Measurements from ENCODE around the gene SORL1-AS1.
A peak's percentile ranks its signal among the peaks of the same experiment; 100 is the strongest.
"Not testable (repeated sequence)": the region's sequence is repeated elsewhere in the genome, so short reads cannot be mapped to it uniquely, and the experiment has no call there.

The SORL1-AS1 gene

DNA sequence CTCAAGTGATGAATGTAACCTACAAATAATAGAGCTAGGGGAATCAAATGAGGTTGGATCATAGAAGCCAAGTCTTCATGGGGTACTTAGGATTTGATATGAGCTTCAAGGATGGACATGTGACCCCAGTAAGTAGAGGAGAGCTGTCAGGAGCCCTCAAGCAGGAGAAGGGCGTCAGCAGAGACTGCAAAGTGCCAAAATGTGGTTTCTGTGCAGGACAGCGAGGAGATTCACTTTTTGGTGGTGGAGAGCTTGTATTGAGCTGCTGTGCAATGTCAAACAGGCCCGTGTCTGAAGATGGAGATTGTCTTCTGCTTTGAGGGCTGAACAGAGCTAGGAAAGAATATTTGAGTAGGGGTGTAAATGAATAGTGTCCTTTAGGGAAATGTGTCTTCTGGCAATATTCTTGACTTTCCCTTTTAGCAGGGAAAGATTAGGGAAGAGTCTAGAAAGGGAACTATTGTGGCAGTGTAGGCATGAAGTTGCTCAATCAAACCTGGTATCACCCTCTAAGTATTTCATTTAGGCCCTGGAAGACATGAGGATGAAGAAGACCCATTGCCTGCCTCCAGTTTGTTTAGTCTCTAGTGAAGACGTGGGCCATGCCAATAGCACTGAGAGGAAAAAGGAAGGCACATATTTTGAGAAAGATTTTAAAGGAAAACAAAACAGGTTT is 31.2 kb upstream of the SORL1-AS1 start:
- DNase-seq, result no peak
- intact Hi-C loops (cut with micrococcal nuclease), result loop anchor here (2.0 kb wide), 2 partner anchors 55 to 73 kb away; no protein-coding TSS in a partner anchor
- H3K27me3 Mint-ChIP-seq (ENCODE audit: low read depth), result no peaks in the 10 kb centered on the region
- H3K36me3 Mint-ChIP-seq (ENCODE audit: low read depth), result peaks cover 28% of the 10 kb centered on the region
- H3K4me1 Mint-ChIP-seq (ENCODE audit: low read depth), result peaks cover 41% of the 10 kb centered on the region
- no peak overlapping the region for H3K4me3 Mint-ChIP-seq
- no peaks in the 10 kb centered on the region for H3K9me3 Mint-ChIP-seq
- peak overlapping the region; percentile 98 for H3K27ac Mint-ChIP-seq
- CTCF ChIA-PET, result interaction anchor here (0.6 to 2.0 kb wide), 10 partner anchors 9 to 325 kb away, joined by 3 to 7 read pairs (median 4); partner anchors contain the start of gene SORL1

DNA sequence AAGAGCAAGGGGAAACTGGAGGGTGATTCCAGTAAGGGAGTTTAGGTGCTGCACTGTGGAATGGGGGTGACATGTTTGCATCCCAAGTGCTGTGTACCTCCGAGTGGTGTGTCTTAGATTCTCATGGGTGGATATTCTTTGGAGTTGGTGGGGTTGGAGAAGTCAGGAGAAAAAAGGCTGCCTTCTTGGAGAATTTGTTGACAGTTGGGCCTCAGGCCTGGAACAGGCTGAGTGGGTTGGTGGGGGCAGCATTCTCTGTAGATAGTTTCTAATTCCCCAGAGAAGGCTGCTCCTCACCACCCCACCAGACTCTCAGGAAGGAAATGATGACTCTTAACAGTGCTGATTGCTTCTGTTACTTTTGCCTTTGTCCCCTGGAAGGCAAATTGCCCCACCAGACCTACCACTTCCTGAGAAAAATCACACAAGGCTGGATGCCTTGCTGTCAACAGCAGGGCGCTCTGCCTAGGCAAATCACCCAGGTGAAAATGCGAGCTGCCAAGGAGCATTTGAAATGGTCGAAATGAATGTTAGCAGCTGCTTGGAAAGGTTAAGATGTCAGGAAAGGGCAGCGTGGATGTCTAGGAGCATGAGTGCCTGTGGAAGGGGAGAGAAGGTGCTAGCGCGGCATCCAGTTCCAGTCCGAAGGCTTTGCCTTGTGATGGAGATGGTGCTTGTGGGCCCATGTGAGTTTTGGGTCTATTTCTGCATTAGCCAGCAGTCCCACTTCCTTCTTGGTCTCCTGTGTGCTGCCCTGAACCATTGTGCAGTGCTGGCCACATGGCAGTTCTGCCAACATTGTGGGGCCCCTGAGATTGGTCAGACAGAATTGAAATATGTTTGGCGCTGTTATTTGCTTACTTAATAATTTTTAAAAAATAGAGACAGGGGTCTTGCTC is 29.7 kb upstream of the SORL1-AS1 start:
- Mint-ChIP-seq H3K27ac (peak overlapping the region; percentile 98), H3K27me3 (ENCODE audit: low read depth) (no peaks in the 10 kb centered on the region), H3K9me3 (no peaks in the 10 kb centered on the region), H3K4me3 (peak overlapping the region; percentile 88), H3K36me3 (ENCODE audit: low read depth) (peaks cover 26% of the 10 kb centered on the region), H3K4me1 (ENCODE audit: low read depth) (peaks cover 39% of the 10 kb centered on the region)
- CTCF ChIA-PET, result interaction anchor here (0.7 to 2.0 kb wide), 8 partner anchors 10 to 61 kb away, joined by 3 to 7 read pairs (median 4); partner anchors contain the start of gene SORL1
- peak; percentile 80 for DNase-seq
- intact Hi-C loops (cut with micrococcal nuclease), result loop anchor here (1.0 to 2.0 kb wide), 6 partner anchors 12 to 72 kb away; partner anchors contain the start of genes SORL1 and SORL1-AS1

DNA sequence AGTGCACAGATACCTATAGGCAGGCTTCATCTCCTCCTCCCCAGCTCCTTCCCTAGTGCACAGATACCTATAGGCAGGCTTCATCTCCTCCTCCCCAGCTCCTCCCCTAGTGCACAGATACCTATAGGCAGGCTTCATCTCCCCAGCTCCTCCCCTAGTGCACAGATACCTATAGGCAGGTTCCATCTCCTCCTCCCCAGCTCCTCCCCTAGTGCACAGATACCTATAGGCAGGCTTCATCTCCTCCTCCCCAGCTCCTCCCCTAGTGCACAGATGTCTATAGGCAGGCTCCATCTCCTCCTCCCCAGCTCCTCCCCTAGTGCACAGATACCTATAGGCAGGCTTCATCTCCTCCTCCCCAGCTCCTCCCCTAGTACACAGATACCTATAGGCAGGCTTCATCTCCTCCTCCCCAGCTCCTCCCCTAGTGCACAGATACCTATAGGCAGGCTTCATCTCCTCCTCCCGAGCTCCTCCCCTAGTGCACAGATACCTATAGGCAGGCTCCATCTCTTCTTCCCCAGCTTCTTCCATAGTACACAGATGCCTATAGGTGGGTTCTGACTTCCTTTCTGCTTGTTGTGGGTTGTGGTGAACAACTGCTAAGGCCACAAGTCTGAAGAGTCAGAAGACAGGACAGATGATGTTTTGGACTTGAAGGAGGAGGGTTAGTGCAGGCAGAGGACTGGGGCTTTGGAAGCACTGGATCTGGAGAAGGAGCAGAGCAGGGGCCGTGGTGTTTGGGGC is 28.9 kb upstream of the SORL1-AS1 start:
- CTCF ChIA-PET, result interaction anchor here (0.7 to 1.4 kb wide), 9 partner anchors 12 to 106 kb away, joined by 3 to 7 read pairs (median 3); partner anchors contain the start of gene SORL1-AS1

DNA sequence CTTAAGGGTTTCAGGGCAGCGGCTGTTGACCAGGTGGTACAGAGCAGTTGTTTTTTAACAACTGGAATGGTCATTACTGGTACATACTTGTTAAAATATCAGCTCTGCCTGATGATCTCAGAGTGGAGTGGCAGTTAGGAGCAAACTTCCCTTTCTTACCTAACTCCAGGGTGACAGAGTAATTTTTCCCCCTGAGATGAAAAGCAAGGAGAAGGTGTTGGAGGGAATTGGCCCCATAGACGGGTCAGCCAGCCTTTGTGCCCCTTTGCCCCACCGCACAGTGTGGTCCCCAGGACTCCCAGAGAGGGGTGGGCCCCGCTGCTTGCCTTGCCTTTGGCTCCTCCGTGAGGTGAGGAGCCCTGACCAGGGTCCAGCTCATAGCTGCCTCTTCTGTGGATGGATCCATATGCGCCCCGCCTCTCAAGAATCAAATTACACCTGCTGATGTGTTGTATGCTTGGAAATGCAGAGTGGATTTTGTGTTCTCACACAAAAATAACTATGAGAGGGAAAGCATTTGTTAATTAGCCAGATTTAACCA is 27.0 kb upstream of the SORL1-AS1 start:
- Mint-ChIP-seq H3K9me3 (no peaks in the 10 kb centered on the region), H3K4me3 (no peak overlapping the region), H3K36me3 (ENCODE audit: low read depth) (peaks cover 20% of the 10 kb centered on the region), H3K4me1 (ENCODE audit: low read depth) (peaks cover 54% of the 10 kb centered on the region), H3K27me3 (ENCODE audit: low read depth) (no peaks in the 10 kb centered on the region), H3K27ac (no peak overlapping the region)
- no peak for DNase-seq
- CTCF ChIA-PET, result no interaction called here
- intact Hi-C loops (cut with micrococcal nuclease), result no loop called here

More for the DNA sequence above, 28.9 kb upstream of the SORL1-AS1 start:
- H3K4me1 Mint-ChIP-seq (ENCODE audit: low read depth), result peaks cover 41% of the 10 kb centered on the region
- H3K36me3 Mint-ChIP-seq (ENCODE audit: low read depth), result peaks cover 23% of the 10 kb centered on the region
- H3K27ac Mint-ChIP-seq, result peak overlapping the region; percentile 98
- peak overlapping the region; percentile 88 for H3K4me3 Mint-ChIP-seq
- not testable (repeated sequence) for H3K27me3 Mint-ChIP-seq (ENCODE audit: low read depth); H3K9me3 Mint-ChIP-seq
- DNase-seq, result peak; percentile 77
- intact Hi-C loops (cut with micrococcal nuclease), result loop anchor here (1.0 to 2.0 kb wide), 7 partner anchors 8 to 71 kb away; partner anchors contain the start of genes SORL1 and SORL1-AS1

DNA sequence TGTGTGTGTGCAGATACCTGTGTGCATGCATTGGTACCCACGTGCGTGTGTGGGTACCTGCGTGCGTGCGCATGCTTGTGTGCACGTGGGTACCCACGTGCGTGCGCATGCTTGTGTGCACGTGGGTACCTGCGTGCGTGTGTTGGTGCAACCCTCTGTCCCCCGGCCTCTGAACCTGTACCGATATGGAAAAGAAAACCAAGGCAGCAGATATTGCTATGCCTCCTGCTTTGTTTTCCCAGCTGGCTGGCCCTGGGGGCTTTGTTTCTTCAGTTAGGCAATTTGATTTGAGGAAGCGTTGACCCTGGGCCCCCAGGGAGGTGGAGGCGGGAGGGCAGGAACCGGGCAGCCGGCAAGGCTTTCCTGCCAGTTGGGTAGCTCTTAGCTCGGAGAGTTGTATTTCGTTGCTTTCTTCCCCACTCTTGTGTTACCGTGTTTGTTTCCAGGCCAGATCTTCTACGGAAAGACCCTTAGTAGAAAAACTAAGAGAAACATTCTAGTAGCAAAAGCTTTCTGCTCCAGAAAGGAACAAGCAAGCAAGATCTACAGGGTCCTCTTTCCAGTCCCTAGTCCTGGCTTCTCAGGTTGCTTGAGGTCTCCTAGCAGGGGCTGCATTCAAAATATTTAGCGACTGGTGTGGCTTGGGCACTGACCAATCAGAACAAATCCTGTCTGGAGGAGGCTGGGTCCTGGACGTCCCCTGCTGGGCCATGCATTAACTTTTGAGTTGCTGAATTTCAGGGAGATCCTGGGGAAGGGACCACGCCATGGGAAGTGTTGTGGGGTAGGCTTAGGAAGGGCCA is 26.3 kb upstream of the SORL1-AS1 start:
- H3K27me3 Mint-ChIP-seq (ENCODE audit: low read depth), result no peaks in the 10 kb centered on the region
- CTCF ChIA-PET, result no interaction called here
- H3K36me3 Mint-ChIP-seq (ENCODE audit: low read depth), result peaks cover 16% of the 10 kb centered on the region
- intact Hi-C loops (cut with micrococcal nuclease), result no loop called here
- H3K27ac Mint-ChIP-seq, result no peak overlapping the region
- DNase-seq, result no peak
- H3K9me3 Mint-ChIP-seq, result no peaks in the 10 kb centered on the region
- peaks cover 57% of the 10 kb centered on the region for H3K4me1 Mint-ChIP-seq (ENCODE audit: low read depth)
- no peak overlapping the region for H3K4me3 Mint-ChIP-seq

DNA sequence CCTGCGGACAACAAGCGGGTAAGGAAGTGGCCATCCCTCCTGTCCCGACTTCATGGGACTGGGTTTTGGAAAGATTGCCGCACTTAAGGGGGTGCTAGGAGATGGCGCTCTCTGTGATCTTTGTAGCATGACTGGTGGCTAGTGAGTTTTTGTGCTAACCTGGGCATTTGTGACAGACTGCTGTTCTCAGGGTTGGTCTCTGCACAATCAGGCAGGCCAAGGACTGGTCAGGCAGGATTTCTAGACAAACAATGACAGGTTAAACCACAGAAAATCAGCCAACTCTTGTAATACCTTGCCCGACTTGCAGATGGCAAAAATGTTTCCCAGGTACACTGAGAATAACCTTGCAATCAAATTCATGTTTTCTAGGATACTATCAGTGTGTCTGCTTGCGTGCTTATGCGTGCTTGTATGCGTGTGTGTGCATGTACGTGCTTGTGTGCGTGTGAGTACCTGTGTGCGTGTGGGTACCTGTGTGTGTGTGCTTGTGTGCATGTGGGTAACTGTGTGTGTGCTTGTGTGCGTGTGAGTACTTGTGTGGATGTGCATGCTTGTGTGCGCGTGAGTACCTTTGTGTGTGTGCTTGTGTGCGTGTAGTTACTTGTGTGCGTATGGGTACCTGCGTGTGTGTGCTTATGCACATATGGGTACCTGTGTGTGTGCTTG is 25.6 kb upstream of the SORL1-AS1 start:
- Mint-ChIP-seq H3K27me3 (ENCODE audit: low read depth) (no peaks in the 10 kb centered on the region), H3K9me3 (no peaks in the 10 kb centered on the region), H3K36me3 (ENCODE audit: low read depth) (peaks cover 12% of the 10 kb centered on the region), H3K4me1 (ENCODE audit: low read depth) (peaks cover 57% of the 10 kb centered on the region), H3K4me3 (no peak overlapping the region), H3K27ac (no peak overlapping the region)
- CTCF ChIA-PET, result interaction anchor here (1.5 kb wide), 1 partner anchor 46 kb away, joined by 6 read pairs; no protein-coding TSS in a partner anchor
- DNase-seq, result no peak
- intact Hi-C loops (cut with micrococcal nuclease), result no loop called here

DNA sequence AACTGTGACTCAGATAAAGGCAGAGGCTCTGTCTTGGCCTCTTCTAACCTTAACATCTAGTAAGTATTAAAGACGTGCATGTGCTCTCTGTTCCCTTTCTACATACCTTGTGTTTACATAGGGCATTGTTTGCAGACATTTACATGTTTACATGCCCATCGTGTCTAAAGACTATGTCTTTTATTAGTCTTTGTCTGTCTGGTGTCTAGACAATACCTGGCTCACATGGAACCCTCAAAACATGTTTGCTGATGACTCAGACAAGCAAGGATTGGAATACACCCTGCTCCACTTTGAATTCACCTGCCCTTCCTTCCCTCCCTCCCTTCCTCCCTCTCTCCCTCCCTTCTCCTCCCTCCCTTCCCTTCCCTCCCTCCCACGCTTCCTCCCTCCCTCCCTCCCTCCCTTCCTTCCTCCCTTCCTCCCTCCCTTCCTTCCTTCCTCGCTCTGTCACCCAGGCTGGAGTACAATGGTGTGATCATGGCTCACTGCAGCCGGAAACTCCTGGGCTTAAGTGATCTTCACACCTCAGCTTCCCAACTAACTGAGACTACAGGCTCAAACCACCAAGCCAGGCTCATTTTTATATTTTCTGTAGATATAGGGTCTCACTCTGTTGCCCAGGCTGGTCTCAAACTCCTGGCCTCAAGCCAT is 23.7 kb upstream of the SORL1-AS1 start:
- no peaks in the 10 kb centered on the region for H3K27me3 Mint-ChIP-seq (ENCODE audit: low read depth)
- H3K4me3 Mint-ChIP-seq, result no peak overlapping the region
- peak overlapping the region; percentile 64 for H3K27ac Mint-ChIP-seq
- no peak for DNase-seq
- CTCF ChIA-PET, result interaction anchor here (1.1 to 1.5 kb wide), 2 partner anchors 13 to 45 kb away, joined by 4 to 6 read pairs; no protein-coding TSS in a partner anchor
- intact Hi-C loops (cut with micrococcal nuclease), result no loop called here
- H3K36me3 Mint-ChIP-seq (ENCODE audit: low read depth), result peaks cover 15% of the 10 kb centered on the region
- peaks cover 60% of the 10 kb centered on the region for H3K4me1 Mint-ChIP-seq (ENCODE audit: low read depth)
- H3K9me3 Mint-ChIP-seq, result no peaks in the 10 kb centered on the region

DNA sequence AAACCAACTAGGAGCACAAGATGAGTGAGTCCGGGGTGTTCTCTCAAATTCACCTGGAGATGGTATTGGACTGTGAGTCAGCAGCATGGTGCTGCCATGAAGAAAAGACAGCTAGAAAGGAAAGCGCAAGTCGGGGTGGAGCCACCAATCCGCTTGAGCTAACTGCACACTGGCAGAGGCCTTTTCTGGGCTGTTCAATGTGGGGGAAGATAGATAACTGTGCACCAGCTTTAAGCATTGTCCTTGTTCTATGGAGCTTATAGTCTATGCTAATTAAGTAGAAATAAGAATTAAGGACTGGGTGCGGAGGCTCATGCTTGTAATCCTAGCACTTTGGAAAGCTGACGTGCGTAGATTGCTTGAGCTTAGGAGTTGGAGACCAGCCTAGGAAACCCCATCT is 21.9 kb upstream of the SORL1-AS1 start:
- peaks cover 23% of the 10 kb centered on the region for H3K36me3 Mint-ChIP-seq (ENCODE audit: low read depth)
- no peak for DNase-seq
- no peaks in the 10 kb centered on the region for H3K9me3 Mint-ChIP-seq
- no peak overlapping the region for H3K4me3 Mint-ChIP-seq
- H3K27me3 Mint-ChIP-seq (ENCODE audit: low read depth), result no peaks in the 10 kb centered on the region
- CTCF ChIA-PET, result interaction anchor here (0.6 to 1.3 kb wide), 3 partner anchors 11 to 156 kb away, joined by 3 to 4 read pairs (median 3); no protein-coding TSS in a partner anchor
- intact Hi-C loops (cut with micrococcal nuclease), result no loop called here
- H3K4me1 Mint-ChIP-seq (ENCODE audit: low read depth), result peaks cover 74% of the 10 kb centered on the region
- peak overlapping the region; percentile 57 for H3K27ac Mint-ChIP-seq

DNA sequence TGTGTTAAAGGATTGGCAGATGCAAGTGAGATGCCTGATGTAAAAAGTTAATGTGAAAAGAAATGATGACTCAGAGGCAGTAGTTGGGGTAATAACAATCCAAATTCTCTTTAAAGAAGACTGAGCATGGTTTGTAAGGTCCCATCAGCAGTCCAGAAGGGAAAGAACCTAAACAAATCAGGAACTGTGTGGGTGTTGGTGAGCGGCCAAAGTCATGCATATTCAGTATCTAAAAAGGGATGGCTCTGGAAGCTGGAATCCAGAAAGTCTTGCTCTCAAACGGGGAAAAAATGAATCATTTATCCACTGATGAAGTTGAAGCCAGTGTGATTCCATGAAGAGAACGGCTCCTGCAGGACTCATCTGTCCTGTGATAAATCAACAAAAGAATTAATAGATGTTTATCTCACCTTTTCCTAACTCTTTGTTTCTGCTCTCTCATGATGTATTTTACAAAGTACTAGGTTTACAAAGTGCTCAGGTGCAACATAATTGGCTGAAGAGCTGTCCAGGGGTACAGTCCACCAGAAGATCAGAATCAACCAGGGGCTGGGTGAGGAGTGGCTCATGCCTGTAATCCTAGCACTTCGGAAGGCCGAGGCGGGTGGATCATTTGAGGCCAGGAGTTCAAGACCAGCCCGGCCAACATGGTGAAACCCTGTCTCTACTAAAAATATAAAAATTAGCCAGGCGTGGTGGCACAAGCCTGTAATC is 20.5 kb upstream of the SORL1-AS1 start:
- CTCF ChIA-PET, result no interaction called here
- H3K27ac Mint-ChIP-seq, result peak overlapping the region; percentile 77

DNA sequence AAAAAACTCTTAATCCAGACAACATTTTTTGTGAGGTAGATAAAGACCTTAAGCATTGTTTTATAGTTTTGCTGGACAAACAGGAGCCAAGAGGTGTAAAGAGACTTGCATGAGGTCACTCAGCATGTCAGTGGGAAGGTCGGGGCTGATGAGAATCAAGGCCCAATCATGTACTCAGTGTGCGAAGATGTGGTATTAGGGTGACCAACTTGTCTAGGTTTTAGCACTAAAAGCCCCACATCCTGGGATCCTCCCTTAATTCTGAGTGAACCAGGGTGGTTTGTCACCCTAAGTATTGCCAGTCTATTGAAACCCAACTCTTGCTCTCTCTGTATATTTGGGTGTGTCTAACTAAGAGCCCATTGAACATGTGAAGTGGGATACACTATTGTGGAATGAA is 19.5 kb upstream of the SORL1-AS1 start:
- Mint-ChIP-seq H3K4me1 (ENCODE audit: low read depth) (peaks cover 95% of the 10 kb centered on the region), H3K4me3 (no peak overlapping the region), H3K27me3 (ENCODE audit: low read depth) (no peaks in the 10 kb centered on the region), H3K9me3 (no peaks in the 10 kb centered on the region), H3K27ac (peak overlapping the region; percentile 77), H3K36me3 (ENCODE audit: low read depth) (peaks cover 21% of the 10 kb centered on the region)
- DNase-seq, result peak; percentile 43
- intact Hi-C loops (cut with micrococcal nuclease), result no loop called here
- CTCF ChIA-PET, result no interaction called here

More for the DNA sequence above, 20.5 kb upstream of the SORL1-AS1 start:
- H3K4me1 Mint-ChIP-seq (ENCODE audit: low read depth), result peaks cover 87% of the 10 kb centered on the region
- no peaks in the 10 kb centered on the region for H3K9me3 Mint-ChIP-seq
- H3K4me3 Mint-ChIP-seq, result no peak overlapping the region
- intact Hi-C loops (cut with micrococcal nuclease), result loop anchor here (1.0 kb wide), 1 partner anchor 8 kb away; no protein-coding TSS in a partner anchor
- H3K36me3 Mint-ChIP-seq (ENCODE audit: low read depth), result peaks cover 21% of the 10 kb centered on the region
- H3K27me3 Mint-ChIP-seq (ENCODE audit: low read depth), result no peaks in the 10 kb centered on the region
- no peak for DNase-seq
